GM10266 (cell line): ENCODE results near the gene POLH.
"Not testable (repeated sequence)": the region's sequence is repeated elsewhere in the genome, so short reads cannot be mapped to it uniquely, and the experiment has no call there.

ENCODE experiments used
- DNase-seq: peaks from one replicate; pipeline ENCODE4 v3.0.0; 2012; ENCODE audit errors: extremely low spot score
- TF ChIP-seq, protein P1 (sequence below): IDR thresholded peaks from 2 replicates; pipeline ENCODE4 v1.5.1; 2012; ENCODE audit warnings: mild to moderate bottlenecking, low read depth; ENCODE audit not compliant: control insufficient read depth, insufficient read depth; ENCODE audit errors: missing control alignments

POLH gene

DNA sequence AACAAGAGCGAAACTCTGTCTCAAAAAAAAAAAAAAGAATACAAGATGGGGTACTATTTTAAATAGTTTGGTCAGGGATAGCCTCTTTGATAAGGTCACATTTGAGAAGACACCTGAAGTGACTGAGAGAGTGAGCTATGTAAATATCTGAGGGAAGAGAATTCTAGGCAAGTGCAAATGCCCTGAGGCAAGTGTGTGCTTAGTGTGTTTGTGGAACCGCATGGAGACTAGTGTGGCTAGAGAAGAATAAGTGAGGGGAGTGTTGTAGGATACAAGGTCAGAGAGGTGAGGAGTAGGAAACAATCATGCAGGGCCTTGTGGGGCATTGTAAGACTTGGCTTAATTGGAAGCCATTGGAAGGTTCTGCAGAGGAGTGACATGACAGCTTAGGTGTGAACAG, 72.3 kb downstream of the POLH start:
- TF ChIP-seq, protein P1, sequence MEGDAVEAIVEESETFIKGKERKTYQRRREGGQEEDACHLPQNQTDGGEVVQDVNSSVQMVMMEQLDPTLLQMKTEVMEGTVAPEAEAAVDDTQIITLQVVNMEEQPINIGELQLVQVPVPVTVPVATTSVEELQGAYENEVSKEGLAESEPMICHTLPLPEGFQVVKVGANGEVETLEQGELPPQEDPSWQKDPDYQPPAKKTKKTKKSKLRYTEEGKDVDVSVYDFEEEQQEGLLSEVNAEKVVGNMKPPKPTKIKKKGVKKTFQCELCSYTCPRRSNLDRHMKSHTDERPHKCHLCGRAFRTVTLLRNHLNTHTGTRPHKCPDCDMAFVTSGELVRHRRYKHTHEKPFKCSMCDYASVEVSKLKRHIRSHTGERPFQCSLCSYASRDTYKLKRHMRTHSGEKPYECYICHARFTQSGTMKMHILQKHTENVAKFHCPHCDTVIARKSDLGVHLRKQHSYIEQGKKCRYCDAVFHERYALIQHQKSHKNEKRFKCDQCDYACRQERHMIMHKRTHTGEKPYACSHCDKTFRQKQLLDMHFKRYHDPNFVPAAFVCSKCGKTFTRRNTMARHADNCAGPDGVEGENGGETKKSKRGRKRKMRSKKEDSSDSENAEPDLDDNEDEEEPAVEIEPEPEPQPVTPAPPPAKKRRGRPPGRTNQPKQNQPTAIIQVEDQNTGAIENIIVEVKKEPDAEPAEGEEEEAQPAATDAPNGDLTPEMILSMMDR, result no peak
- DNase-seq, result no peak

DNA sequence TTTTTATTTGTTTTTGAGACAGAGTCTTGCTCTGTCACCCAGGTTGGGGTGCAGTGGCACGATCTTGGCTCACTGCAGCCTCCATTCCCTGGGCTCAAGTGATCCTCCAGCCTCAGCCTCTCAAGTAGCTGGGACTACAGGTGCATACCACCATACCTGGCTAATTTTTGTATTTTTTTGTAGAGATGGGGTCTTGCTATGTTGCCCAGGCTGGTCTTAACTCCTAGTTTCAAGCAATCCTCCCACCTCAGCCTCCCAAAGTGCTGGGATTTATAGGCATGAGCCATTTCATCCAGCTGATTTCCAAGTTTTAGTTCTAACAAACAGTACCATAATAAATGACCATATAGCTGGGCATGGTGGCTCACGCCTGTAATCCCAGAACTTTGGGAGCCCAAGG, 76.8 kb downstream of the POLH start:
- DNase-seq, result not testable (repeated sequence)

DNA sequence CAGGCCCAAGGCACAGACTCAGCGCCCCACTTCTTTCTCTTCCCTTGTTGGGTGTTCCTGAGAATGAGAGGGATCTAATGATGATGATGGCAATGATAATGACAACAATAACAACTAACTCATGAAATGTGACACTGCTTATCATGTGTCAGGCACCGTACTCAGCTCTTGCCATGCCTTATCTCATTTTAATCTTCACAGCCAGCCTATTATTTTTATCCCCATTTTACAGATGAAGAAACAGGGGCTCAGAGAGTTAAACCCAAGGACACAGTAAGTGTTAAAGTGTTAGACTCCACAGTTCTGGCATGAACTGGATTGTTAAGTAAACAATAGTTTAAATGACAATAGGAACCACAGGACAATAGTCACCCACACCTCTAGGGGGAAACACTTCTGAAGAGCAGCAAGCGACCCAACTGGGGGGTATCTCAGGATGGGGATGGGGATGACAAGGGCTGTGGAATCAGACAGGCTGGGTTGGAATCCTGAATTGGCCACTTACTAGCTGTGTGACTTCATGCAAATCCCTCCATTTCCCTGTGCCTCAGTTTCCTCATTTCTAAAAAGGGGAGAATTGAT, 81.3 kb downstream of the POLH start:
- no peak for DNase-seq
- TF ChIP-seq, protein P1, result no peak

DNA sequence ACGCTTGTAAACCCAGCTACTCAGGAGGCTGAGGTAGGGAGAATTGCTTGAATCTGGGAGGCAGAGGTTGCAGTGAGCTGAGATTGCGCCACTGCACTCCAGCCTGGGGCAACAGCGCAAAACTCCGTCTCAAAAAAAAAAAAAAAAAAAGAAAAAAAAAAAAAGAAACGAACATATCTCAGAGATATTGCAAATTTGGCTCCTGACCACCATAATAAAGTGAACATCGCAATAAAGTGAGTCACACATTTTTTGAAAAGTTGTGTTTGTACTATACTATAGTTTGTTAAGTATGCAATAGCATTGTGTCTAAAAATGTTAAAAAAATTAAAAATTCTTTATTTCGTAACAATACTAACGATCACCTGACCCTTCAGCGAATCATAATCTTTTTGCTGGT, 82.2 kb downstream of the POLH start:
- TF ChIP-seq, protein P1, result no peak

DNA sequence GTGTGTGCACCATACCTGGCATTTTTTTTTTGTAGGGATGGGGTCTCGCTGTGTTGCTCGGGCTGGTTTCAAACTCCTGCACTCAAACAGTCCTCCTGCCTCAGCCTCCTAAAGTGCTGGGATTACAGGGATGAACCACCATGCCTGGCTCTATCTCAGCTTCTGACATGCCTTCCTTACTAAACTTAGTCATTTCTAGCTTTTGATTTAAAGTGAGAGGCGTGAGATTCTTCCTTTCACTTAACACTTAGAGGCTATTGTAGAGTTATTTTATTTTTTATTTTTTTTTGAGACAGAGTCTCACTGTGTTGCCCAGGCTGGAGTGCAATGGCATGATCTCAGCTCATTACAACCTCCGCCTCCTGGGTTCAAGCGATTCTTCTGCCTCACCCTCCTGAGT, 87.0 kb downstream of the POLH start:
- DNase-seq, result not testable (repeated sequence)

More for the DNA sequence above, 82.2 kb downstream of the POLH start:
- DNase-seq, result no peak
